ENCODE results near the gene KIAA0040. TPM values are rescaled to one million over a fixed set of nuclear protein-coding genes. Genes with fewer than 3 reads are reported as not detected.

The KIAA0040 gene
- polyA plus RNA-seq, 1 experiment = 10.8 TPM

DNA sequence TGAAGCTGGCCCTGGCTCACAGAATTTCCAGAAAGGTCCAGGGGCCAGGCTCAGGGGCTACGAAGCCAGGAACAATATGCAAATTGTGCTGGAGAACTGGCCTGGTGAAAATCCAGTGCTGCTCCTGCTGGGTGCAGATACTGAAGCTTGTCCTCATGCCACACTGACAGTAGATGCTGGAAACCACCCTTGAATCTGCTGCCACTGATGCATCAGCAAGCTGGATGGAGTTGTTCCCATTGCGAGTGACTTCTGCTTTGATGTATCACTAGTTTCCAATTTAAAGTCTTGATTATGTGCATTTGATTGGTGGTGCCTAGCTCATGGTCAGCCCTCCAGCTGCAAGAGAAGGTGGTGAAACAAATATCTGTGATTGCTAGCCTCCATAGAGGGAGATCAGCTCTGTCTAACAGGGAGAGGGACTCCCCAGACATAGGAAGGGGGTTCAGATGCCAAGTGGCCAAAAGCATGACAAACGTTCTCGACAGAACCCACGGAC, 11.0 kb upstream of the KIAA0040 start:
- ChIA-PET CTCF (interaction anchor here (1.1 to 1.6 kb wide), 3 partner anchors 10 to 49 kb away, joined by 3 read pairs; no protein-coding TSS in a partner anchor), POLR2A (no interaction called here)

DNA sequence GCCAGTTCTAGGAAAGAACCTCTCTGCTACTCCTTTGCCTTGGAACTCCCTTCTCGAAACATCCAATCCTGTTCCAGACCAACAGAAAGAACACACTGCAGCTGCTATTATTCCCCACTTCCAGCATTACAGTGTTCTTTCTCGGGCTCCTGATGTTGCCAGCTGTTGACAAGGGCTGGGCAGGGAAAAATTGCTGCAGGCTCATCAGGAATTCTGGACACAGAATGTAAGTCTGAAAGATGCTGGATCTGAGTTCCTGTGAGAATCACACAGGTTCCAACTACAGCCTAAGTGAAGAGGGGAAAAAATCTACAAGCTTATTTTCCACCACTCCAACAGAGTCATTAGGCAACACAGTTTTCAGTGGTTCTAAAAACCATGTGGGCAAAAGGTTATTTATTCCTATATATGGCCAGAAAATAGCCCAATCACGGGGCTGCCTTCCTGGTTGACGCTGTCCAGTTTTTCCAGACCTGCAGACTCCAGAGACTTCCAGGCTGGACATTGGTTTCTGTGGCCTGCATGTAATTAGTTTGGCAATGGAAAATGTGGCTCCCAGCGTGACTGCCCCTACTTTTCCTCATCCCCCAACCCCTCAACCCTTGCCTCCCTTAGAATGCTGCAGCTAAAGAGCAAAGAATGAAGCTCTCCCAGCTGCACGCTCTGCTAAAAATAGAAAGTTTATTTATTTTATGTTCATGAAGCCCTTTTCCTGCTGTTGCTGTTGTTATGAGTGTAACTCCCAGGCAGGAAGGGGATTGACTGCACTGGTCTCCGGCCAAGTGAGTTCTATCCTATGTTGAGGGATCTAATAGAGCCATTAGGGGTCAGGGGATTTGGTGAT, 8.3 kb upstream of the KIAA0040 start:
- no peaks in the 10 kb centered on the region for H3K36me3 ChIP-seq (ENCODE audit: control insufficient read depth, insufficient read depth, low read length)
- no peaks in the 10 kb centered on the region for H3K27me3 ChIP-seq (ENCODE audit: control insufficient read depth, insufficient read depth, low read length)
- ChIA-PET CTCF (interaction anchor here (0.8 to 1.2 kb wide), 3 partner anchors 14 to 118 kb away, joined by 3 read pairs; no protein-coding TSS in a partner anchor), POLR2A (no interaction called here)
- TF ChIP-seq, protein P1, sequence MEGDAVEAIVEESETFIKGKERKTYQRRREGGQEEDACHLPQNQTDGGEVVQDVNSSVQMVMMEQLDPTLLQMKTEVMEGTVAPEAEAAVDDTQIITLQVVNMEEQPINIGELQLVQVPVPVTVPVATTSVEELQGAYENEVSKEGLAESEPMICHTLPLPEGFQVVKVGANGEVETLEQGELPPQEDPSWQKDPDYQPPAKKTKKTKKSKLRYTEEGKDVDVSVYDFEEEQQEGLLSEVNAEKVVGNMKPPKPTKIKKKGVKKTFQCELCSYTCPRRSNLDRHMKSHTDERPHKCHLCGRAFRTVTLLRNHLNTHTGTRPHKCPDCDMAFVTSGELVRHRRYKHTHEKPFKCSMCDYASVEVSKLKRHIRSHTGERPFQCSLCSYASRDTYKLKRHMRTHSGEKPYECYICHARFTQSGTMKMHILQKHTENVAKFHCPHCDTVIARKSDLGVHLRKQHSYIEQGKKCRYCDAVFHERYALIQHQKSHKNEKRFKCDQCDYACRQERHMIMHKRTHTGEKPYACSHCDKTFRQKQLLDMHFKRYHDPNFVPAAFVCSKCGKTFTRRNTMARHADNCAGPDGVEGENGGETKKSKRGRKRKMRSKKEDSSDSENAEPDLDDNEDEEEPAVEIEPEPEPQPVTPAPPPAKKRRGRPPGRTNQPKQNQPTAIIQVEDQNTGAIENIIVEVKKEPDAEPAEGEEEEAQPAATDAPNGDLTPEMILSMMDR (IDR thresholded peaks at IDR 0.05; ENCODE audit: insufficient read depth, low read depth, low read length) = no peak
- H3K4me3 ChIP-seq (ENCODE audit: low read depth, low read length) = no peak overlapping the region
- peak; percentile 39 for DNase-seq (ENCODE audit: low read depth)

More for the DNA sequence above, 11.0 kb upstream of the KIAA0040 start:
- Histone ChIP-seq H3K36me3 (ENCODE audit: control insufficient read depth, insufficient read depth, low read length) (no peaks in the 10 kb centered on the region), H3K27me3 (ENCODE audit: control insufficient read depth, insufficient read depth, low read length) (no peaks in the 10 kb centered on the region), H3K4me3 (ENCODE audit: low read depth, low read length) (no peak overlapping the region)
- no peak for DNase-seq (ENCODE audit: low read depth)
- TF ChIP-seq, protein P1 (IDR thresholded peaks at IDR 0.05; ENCODE audit: insufficient read depth, low read depth, low read length) = no peak

DNA sequence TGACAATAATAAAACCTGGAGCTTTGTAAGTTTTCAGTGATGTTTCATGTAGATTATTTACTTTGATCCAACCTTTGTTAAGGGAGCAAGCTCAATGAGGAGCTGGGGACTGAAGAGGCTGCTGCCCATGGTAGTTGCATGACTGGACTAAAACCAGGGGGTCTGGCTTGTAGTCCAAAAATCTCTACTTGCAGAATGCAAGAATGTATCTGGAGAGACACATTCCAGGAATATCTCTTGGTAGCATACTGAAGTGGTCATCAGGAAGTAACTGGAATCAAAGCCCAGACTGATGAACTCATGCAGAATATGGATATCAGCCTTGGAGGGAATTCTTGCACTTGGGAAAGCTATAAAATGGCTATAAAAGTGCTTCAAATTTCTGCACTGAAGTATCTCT, 5.8 kb upstream of the KIAA0040 start:
- Histone ChIP-seq H3K36me3 (ENCODE audit: control insufficient read depth, insufficient read depth, low read length) (no peaks in the 10 kb centered on the region), H3K27me3 (ENCODE audit: control insufficient read depth, insufficient read depth, low read length) (no peaks in the 10 kb centered on the region), H3K4me3 (ENCODE audit: low read depth, low read length) (no peak overlapping the region)
- TF ChIP-seq, protein P1 (IDR thresholded peaks at IDR 0.05; ENCODE audit: insufficient read depth, low read depth, low read length) = no peak
- ChIA-PET CTCF (interaction anchor here (0.6 to 1.2 kb wide), 3 partner anchors 44 to 548 kb away, joined by 3 to 4 read pairs (median 3); no protein-coding TSS in a partner anchor), POLR2A (no interaction called here)
- DNase-seq (ENCODE audit: low read depth) = peak; percentile 42

DNA sequence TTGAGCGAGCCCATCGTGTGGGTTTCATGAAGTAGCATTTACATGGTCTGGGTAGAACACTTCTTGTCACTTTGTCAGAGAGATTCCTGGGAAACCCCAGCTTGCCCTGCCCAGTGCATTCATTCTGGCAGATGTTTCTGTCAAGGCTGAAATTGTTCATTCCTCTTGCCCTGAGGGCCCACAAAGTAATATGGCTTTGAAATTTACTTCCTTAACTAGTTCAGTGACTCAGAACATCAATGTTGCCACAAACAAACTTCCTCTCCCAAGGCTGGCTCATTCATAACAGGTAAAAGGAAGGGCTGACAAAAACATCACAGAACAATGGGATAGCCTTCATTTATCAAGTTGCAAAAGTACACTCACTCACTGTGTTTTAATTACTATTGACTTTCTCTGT, 5.0 kb upstream of the KIAA0040 start:
- H3K36me3 ChIP-seq (ENCODE audit: control insufficient read depth, insufficient read depth, low read length) = no peaks in the 10 kb centered on the region
- ChIA-PET POLR2A (no interaction called here), CTCF (interaction anchor here (1.0 kb wide), 1 partner anchor 122 kb away, joined by 3 read pairs; no protein-coding TSS in a partner anchor)
- no peaks in the 10 kb centered on the region for H3K27me3 ChIP-seq (ENCODE audit: control insufficient read depth, insufficient read depth, low read length)
- DNase-seq (ENCODE audit: low read depth) = no peak
- TF ChIP-seq, protein P1 (IDR thresholded peaks at IDR 0.05; ENCODE audit: insufficient read depth, low read depth, low read length) = no peak
- H3K4me3 ChIP-seq (ENCODE audit: low read depth, low read length) = no peak overlapping the region

DNA sequence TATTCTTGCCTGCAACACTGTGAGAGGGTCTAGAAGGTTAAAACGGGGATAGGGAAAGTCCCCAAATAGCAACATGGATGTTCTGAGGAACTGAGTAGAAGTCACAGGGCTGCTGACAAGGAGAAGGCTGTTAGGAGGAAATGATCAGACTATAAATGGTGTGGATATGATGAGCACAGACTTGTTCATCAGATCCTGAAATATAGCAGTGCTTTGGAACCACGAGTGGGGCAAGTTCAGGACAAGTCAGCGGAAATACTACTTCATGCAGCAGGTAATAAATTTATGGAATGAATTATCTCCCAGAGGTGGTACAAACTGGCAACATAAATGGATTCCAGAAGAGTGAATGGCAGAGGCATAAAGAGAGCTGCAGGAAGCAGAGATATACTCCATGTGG, 3.2 kb upstream of the KIAA0040 start:
- Histone ChIP-seq H3K4me3 (ENCODE audit: low read depth, low read length) (no peak overlapping the region), H3K27me3 (ENCODE audit: control insufficient read depth, insufficient read depth, low read length) (no peaks in the 10 kb centered on the region), H3K36me3 (ENCODE audit: control insufficient read depth, insufficient read depth, low read length) (no peaks in the 10 kb centered on the region)
- DNase-seq (ENCODE audit: low read depth) = no peak
- ChIA-PET CTCF (interaction anchor here (0.7 kb wide), 1 partner anchor 166 kb away, joined by 4 read pairs; no protein-coding TSS in a partner anchor), POLR2A (interaction anchor here (0.7 kb wide), 1 partner anchor 63 kb away, joined by 3 read pairs; no protein-coding TSS in a partner anchor)
- TF ChIP-seq, protein P1 (IDR thresholded peaks at IDR 0.05; ENCODE audit: insufficient read depth, low read depth, low read length) = no peak

Measured in BJ (cell line).